Mesangial cell (primary cell): Measurements from ENCODE around the gene GPR151. TPM values are rescaled to one million over a fixed set of nuclear protein-coding genes. Genes with fewer than 3 reads are reported as not detected.

Experiments
- total RNA-seq: library from RNA; depleted of rRNA; stranded (reverse); fragments of >200 nt; gene quantifications from 2 replicates; pipeline ENCODE4 v1.2.3, GENCODE V29; 2015

The GPR151 gene
- total RNA-seq: not detected in 2 replicates

DNA sequence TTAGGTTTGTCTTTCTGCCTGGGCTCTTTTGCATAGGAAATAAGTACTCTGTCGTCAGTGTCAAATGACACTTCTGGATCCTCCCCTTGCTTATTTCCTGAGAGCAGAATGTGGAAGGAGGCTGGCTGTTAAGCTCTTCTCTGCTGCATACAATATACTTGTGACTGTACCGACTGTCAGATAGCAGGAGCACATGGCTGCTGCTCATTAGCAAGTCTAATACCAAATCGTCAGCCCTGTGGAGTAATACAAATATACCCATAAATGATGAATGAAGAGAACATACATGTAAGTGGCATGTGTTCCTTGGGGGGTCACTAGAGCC, at the start of gene GPR151:
GPR151 (minus strand) TSS at position 40 of the 325 bp plus-strand sequence. CDS start 77 bp downstream, outside the sequence.

Other genes with a start within 250 kb of the GPR151 start
- gene POU4F3, start 177.4 kb downstream of the GPR151 start, total RNA-seq: not detected in 2 replicates
- 24.1 and 38.0 TPM in 2 replicates for gene TCERG1, start 68.9 kb downstream of the GPR151 start, total RNA-seq